HG03280 (cell line): ENCODE results near the gene CHURC1.

ENCODE experiments used
- ATAC-seq: cut with Tn5 transposase; IDR thresholded peaks from one replicate; pipeline ENCODE4 v1.9.1; 2021; ENCODE audit warnings: mild to moderate bottlenecking, moderate library complexity; ENCODE audit not compliant: unreplicated experiment

The CHURC1 gene

GRCh38 chr14:64937821-64938193 is 23.6 kb downstream of the CHURC1 start:
- ATAC-seq, result no peak

GRCh38 chr14:64938972-64939816 is 24.9 kb downstream of the CHURC1 start:
- ATAC-seq, result no peak

- no peak for ATAC-seq
Measured at GRCh38 chr14:64939817-64940190, 25.5 kb downstream of the CHURC1 start.

- ATAC-seq, result no peak
Measured at GRCh38 chr14:64940336-64940910, 26.2 kb downstream of the CHURC1 start.

GRCh38 chr14:64942531-64943111 is 28.4 kb downstream of the CHURC1 start, which contains the start of gene GPX2:
TSS of gene GPX2 (minus strand) at chr14:64942745. CDS start at chr14:64942726, 19 bp downstream.
- ATAC-seq, result no peak

- ATAC-seq, result no peak
Measured at GRCh38 chr14:64943556-64943955, 29.3 kb downstream of the CHURC1 start.

- ATAC-seq, result no peak
Measured at GRCh38 chr14:64944041-64944440, 29.8 kb downstream of the CHURC1 start.

- no peak for ATAC-seq
Measured at GRCh38 chr14:64944861-64945260, 30.6 kb downstream of the CHURC1 start.

- ATAC-seq, result no peak
Measured at GRCh38 chr14:64945431-64946178, 31.4 kb downstream of the CHURC1 start.

GRCh38 chr14:64946310-64947045 is 32.2 kb downstream of the CHURC1 start:
- ATAC-seq, result no peak

GRCh38 chr14:64947710-64948611 is 33.7 kb downstream of the CHURC1 start:
- no peak for ATAC-seq

- ATAC-seq, result no peak
Measured at GRCh38 chr14:64948612-64949210, 34.5 kb downstream of the CHURC1 start.

GRCh38 chr14:64950889-64951288 is 36.6 kb downstream of the CHURC1 start:
- ATAC-seq, result no peak

- ATAC-seq, result no peak
Measured at GRCh38 chr14:64951291-64951690, 37.0 kb downstream of the CHURC1 start.

- ATAC-seq, result no peak
Measured at GRCh38 chr14:64951724-64952123, 37.5 kb downstream of the CHURC1 start.

GRCh38 chr14:64952598-64953309 is 38.5 kb downstream of the CHURC1 start:
- ATAC-seq, result no peak

- no peak for ATAC-seq
Measured at GRCh38 chr14:64953310-64953654, 39.0 kb downstream of the CHURC1 start.

- no peak for ATAC-seq
Measured at GRCh38 chr14:64953661-64954060, 39.4 kb downstream of the CHURC1 start.
